GM19452 (cell line): Measurements from ENCODE around the gene MIXL1.
"Not testable (repeated sequence)": the region's sequence is repeated elsewhere in the genome, so short reads cannot be mapped to it uniquely, and the experiment has no call there.

ENCODE experiments used
- ATAC-seq: cut with Tn5 transposase; IDR thresholded peaks from one replicate; pipeline ENCODE4 v1.9.1; 2021; ENCODE audit not compliant: unreplicated experiment

MIXL1 gene

DNA sequence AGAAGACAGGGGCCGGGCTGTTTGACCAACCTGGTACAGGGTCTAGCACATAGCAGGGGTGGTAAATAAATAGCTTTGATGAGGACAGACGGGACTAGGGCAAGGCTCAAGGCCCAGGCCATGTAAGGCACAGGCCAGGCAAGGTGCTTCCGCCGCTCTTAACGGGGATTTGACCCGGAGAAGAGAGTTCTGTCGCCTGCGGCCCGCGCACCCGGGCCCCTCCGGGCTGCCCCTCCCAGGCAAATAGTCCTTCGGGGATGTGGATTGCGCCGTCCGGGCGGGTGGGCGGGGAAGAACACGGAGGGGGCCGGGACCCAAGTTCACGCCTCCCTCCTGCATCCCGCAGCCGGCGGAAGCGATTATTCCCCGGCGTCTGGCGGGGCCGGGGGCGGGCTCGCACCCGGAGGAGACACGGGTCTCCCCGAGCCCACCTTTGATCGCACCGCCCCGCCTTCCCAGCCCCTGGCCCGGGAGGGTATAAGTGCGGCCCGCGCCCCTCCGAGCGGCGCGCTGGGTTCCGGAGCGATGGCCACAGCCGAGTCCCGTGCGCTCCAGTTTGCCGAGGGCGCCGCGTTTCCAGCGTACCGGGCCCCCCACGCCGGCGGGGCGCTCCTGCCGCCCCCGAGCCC, at the start of gene MIXL1:
TSS of gene MIXL1 (plus strand) at position 508 of the 629 bp plus-strand sequence. CDS start at position 526, 18 bp downstream.
- ATAC-seq, result peak; percentile 48

DNA sequence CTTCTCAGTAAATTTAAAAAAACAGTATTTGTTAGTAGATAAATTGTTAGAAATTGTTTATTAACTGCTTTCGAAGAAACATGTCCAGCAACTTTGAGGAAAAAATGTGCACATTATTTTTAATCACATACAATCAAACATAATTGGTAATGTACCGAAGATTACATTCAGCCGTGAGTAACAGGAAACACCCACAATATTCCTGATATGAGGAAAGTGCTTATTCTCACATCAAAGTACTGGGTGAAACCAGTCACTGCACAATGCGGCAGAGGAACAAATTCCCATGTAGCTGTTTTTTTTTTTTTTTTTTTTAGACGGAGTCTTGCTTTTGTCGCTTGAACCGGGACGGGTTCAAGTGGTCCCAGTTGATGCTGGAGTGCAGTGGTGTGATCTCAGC, 46.6 kb upstream of the MIXL1 start:
- no peak for ATAC-seq

DNA sequence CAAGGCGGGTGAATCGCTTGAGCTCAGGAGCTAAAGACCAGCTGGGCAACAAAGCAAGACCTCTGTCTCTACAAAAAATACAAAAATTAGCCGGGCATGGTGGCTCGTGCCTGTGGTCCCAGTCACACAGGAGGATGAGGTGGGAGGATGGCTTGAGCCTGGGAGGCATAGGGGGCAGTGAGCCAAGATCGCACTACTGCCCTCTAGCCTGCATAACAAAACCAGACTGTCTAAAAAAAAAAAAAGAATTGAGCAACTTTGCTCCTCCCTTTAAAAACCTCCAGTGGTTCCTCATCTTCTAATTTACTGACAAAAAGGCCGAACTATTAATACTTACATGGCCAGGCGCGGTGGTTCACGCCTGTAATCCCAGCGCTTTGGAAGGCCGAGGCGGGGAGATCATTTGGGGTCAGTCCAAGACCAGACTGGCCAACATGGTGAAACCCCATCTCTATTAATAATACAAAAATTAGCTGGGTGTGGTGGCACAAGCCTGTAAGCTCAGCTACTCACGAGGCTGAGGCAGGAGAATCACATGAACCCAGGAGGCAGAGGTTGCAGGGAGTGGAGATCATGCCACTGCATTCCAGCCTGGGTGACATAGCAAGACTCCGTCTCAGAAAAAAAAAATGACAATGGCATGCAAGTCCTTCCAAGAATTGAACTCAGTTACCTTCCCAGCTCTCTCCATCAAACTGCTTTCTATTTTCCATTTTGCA, 41.3 kb upstream of the MIXL1 start:
- no peak for ATAC-seq

GRCh38 chr1:226185141-226186036, 38.1 kb upstream of the MIXL1 start:
- no peak for ATAC-seq

- ATAC-seq, result peak; percentile 93
Measured at GRCh38 chr1:226186124-226187018, 37.1 kb upstream of the MIXL1 start, which contains the start of gene ACBD3. TSS of gene ACBD3 (minus strand) at chr1:226186741. CDS start at chr1:226186675, 66 bp downstream.

DNA sequence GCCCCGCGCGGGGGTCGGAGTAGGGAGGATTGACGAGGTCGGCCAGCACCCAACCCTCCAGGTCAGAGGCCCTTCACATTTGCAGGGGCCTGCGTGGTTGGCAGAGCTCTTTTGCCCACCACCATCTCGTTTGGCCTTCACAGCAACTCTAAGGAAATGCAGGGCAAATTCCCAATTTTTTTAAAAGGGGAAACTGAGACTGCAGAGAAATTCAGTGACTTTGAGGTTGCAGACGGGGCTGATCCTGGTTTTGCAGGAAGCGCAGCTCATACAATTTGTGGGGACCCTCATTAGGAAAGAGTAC, 36.5 kb upstream of the MIXL1 start:
- no peak for ATAC-seq

DNA sequence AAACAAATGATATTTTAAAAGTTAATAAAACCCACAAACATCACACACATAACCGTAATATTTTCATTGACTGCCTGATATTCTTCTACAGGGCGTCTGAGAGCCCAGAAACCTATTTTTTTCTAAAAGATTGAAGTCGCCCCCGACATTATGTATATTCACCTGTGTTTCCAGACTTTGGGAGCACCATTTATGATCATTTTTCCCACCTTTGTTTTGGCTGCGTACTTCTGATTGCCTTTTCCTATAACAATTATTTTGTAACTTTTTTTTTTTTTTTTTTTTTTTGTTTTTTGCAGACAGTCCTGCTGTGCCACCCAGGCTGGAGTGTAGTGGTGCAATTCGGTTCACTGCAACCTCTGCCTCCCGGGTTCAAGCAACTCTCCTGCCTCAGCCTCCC, 36.1 kb upstream of the MIXL1 start:
- ATAC-seq, result no peak

- ATAC-seq, result no peak
Measured at GRCh38 chr1:226195144-226195543, 28.3 kb upstream of the MIXL1 start.

DNA sequence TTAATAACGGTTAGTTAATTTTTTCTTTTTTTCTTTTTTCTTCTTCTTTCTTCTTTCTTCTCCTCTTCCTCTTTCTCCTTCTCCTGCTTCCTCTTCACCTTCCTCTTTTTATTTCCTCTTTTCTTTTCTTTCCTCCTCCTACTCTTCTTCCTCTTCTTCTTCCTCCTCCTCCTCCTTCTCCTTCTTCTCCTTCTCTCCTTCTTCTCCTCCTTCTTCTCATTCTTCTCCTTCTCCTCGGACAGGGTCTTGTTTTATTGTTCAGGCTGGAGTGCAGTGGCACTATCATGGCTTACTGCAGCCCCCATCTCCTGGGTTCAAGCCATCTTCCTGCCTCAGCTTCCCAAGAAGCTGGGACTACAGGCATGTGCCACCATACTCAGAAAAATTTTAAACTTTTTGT, 23.5 kb upstream of the MIXL1 start:
- ATAC-seq, result no peak

GRCh38 chr1:226201029-226201593, 22.4 kb upstream of the MIXL1 start:
- no peak for ATAC-seq

DNA sequence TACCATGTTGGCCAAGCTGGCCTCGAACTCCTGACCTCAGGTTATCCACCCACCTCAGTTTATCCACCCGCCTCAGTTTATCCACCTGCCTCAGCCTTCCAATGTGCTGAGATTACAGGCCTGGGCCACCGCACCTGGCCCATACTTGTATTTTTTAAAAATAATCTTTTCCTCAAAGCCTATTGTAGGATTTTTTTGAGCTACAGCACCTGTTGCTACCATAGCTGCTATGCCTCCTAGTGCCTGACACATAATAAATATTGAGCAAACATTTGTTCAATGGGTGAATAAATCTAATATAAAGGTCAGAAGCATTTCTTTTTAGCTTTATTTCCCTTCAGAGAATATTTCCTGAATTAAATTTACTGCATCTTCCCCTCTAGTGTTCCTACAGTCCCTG, 21.2 kb upstream of the MIXL1 start:
- ATAC-seq, result no peak

DNA sequence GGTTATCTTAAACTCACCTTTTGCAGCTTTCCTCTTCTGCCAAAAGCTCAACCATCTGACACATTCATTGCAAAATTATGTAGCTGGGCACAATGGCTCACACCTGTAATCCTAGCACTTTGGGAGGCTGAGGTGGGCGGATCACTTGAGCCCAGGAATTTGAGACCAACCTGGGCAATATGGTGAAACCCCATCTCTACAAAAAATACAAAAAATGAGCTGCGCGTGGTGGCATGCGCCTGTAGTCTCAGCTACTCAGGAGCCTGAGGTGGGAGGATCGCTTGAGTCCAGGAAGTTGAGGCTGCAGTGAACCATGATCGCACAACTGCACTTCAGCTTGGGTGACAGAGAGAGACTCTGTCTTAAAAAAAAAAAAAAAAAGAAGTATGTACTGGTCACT, 20.8 kb upstream of the MIXL1 start:
- ATAC-seq, result not testable (repeated sequence)

- no peak for ATAC-seq
Measured at GRCh38 chr1:226203240-226203639, 20.2 kb upstream of the MIXL1 start.

- ATAC-seq, result no peak
Measured at GRCh38 chr1:226203655-226204054, 19.8 kb upstream of the MIXL1 start.

GRCh38 chr1:226204198-226204597, 19.3 kb upstream of the MIXL1 start:
- ATAC-seq, result no peak

- ATAC-seq, result no peak
Measured at GRCh38 chr1:226207048-226207447, 16.4 kb upstream of the MIXL1 start.

DNA sequence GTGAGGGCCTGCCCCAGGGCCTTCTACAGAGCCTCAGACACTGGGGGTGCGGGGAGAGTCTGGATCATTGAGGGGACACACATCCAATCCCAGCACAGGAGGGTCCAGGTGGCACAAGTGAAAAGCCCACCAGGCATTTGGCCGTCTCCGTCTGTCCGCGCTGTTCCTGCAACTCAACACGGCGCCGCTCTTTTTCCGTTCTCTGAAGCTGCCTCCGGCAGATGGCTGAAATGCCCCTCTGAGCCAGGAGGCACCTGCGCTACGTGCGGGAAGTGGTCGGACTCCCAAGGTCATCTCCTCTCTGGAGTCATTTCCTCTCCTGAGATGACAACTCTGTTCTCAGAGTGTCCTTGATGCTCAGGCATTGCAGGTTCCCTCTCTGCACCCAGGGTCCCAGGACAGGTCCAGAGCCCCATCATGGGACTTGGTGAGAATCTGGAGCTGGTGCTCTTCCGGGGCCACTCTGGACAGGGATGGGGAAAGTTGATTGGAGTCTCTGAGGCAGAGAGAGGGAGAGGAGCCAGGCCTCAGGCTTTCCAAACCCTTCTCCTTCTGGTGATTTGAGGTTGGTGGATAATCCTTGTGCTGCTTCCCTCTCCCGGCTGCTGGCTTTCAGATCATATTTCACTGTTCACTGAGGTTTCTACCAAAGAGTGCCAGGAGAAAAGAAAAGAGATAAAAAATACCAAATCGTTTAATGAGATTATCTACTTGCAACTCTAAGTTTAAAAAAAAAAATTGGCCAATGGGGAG, 14.0 kb upstream of the MIXL1 start:
- ATAC-seq, result no peak

- ATAC-seq, result no peak
Measured at GRCh38 chr1:226210571-226211176, 12.8 kb upstream of the MIXL1 start.

GRCh38 chr1:226211181-226211821, 12.2 kb upstream of the MIXL1 start:
- ATAC-seq, result no peak
